Uterus (tissue), 2 donors: ENCODE data around the gene APOBEC3G.

ENCODE experiments used
- POLR2A ChIP-seq, 2 donors: fragments of 450-650 bp; IDR thresholded peaks; one replicate each; pipeline ENCODE4 v1.6.1; 2016; ENCODE audit warnings: antibody characterized with exemption in 2 of 2, mild to moderate bottlenecking in 1 of 2, moderate library complexity in 1 of 2
- TF ChIP-seq, protein P1 (sequence below), 4 experiments: fragments of 200-600 bp in 2 of 4; fragments of 450-650 bp in 2 of 4; sonication (generic) in 2 of 4; IDR thresholded peaks; one replicate each; pipeline ENCODE4 v1.5.1; 2016 to 2019; ENCODE audit warnings: antibody characterized with exemption in 4 of 4, mild to moderate bottlenecking in 2 of 4, moderate library complexity in 1 of 4

DNA sequence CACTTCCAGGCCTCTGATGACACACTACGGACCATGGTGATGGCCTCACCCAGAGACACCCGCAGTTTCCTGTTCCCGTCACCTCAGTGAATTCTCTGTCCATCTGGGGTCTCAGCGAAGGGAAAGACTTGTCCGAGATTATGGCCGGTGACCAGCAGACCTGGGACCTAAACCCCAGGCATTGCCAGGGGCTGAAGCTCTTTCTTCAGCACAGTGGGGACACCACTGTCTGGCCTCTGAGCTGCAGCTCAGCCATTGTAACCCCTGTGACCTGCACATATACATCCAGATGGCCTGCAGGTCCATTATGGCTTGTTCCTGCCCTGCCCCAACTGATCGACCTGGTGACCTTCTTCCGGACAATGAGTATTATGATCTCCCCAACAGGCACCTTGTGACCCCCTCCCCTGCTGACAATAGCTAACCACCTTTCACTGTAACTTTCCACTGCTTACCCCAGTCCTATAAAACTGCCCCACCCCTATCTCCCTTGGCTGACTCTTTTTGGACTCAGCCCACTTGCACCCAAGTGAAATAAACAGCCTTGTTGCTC is 53.2 kb downstream of the APOBEC3G start:
- TF ChIP-seq, protein P1, sequence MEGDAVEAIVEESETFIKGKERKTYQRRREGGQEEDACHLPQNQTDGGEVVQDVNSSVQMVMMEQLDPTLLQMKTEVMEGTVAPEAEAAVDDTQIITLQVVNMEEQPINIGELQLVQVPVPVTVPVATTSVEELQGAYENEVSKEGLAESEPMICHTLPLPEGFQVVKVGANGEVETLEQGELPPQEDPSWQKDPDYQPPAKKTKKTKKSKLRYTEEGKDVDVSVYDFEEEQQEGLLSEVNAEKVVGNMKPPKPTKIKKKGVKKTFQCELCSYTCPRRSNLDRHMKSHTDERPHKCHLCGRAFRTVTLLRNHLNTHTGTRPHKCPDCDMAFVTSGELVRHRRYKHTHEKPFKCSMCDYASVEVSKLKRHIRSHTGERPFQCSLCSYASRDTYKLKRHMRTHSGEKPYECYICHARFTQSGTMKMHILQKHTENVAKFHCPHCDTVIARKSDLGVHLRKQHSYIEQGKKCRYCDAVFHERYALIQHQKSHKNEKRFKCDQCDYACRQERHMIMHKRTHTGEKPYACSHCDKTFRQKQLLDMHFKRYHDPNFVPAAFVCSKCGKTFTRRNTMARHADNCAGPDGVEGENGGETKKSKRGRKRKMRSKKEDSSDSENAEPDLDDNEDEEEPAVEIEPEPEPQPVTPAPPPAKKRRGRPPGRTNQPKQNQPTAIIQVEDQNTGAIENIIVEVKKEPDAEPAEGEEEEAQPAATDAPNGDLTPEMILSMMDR (IDR thresholded peaks at IDR 0.05), result no peak
- TF ChIP-seq POLR2A (IDR thresholded peaks at IDR 0.05), result no peak
